Subcutaneous abdominal adipose tissue (tissue), 5 donors: ENCODE measurements around the gene SERPINE2.

ENCODE experiments used
- H3K27ac ChIP-seq: one replicate; pipeline ENCODE4 v1.7.0; 2013; ENCODE audit warnings: low read depth, mild to moderate bottlenecking, inconsistent platforms, low read length, moderate library complexity
- H3K27me3 ChIP-seq, 5 donors: one replicate each; pipeline ENCODE4 v1.7.0; 2013; ENCODE audit warnings: low read length in 5 of 5, inconsistent platforms in 1 of 5; ENCODE audit not compliant: control insufficient read depth in 5 of 5, insufficient read depth in 4 of 5
- H3K36me3 ChIP-seq, 5 donors: one replicate each; pipeline ENCODE4 v1.7.0; 2013; ENCODE audit warnings: low read length in 5 of 5; ENCODE audit not compliant: control insufficient read depth in 5 of 5, insufficient read depth in 5 of 5
- H3K4me1 ChIP-seq, 5 donors: one replicate each; pipeline ENCODE4 v1.7.0; 2013; ENCODE audit warnings: low read length in 5 of 5, mild to moderate bottlenecking in 3 of 5, moderate library complexity in 1 of 5; ENCODE audit not compliant: control insufficient read depth in 5 of 5, insufficient read depth in 5 of 5
- H3K4me3 ChIP-seq, 5 donors: one replicate each; pipeline ENCODE4 v1.7.0; 2013; ENCODE audit warnings: low read length in 5 of 5, low read depth in 1 of 5
- H3K9ac ChIP-seq, 5 donors: one replicate each; pipeline ENCODE4 v1.7.0; 2013; ENCODE audit warnings: low read length in 5 of 5, mild to moderate bottlenecking in 4 of 5, moderate library complexity in 3 of 5
- H3K9me3 ChIP-seq, 5 donors: one replicate each; pipeline ENCODE4 v1.7.0; 2013; ENCODE audit warnings: low read length in 5 of 5; ENCODE audit not compliant: control insufficient read depth in 5 of 5
- donor health status: healthy.
- donor health status: healthy.
- donor health status: healthy.
- donor health status: healthy.
- donor health status: healthy.

Gene SERPINE2

DNA sequence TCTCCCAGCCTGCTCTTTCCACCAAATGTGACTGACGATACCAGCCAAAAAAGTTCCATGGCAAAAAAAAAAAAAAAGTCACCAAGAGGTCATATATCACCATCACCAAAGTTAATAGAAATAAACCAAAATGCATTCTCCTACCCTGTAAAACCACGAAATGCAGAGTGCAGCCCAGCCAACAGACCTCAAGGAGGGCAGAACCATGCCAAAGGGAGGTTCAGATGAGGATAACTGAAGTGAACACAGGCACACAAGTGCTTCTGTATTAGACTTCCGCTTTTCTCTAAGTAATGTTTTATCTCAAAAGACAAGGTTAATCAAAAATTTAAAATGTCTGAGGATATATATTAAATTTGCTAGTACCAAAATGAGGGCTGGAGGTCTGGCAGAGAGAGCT, 5.5 kb downstream of the SERPINE2 start:
- Histone ChIP-seq H3K27me3 (peaks cover 4 to 30% (median 16%) of the 10 kb centered on the region in 5 donors), H3K36me3 (no peaks in the 10 kb centered on the region), H3K9ac (no peak overlapping the region), H3K27ac (no peak overlapping the region), H3K9me3 (peaks cover 0 to 4% (median 0%) of the 10 kb centered on the region in 5 donors), H3K4me1 (peaks cover 5 to 7% (median 7%) of the 10 kb centered on the region in 5 donors), H3K4me3 (no peak overlapping the region)

DNA sequence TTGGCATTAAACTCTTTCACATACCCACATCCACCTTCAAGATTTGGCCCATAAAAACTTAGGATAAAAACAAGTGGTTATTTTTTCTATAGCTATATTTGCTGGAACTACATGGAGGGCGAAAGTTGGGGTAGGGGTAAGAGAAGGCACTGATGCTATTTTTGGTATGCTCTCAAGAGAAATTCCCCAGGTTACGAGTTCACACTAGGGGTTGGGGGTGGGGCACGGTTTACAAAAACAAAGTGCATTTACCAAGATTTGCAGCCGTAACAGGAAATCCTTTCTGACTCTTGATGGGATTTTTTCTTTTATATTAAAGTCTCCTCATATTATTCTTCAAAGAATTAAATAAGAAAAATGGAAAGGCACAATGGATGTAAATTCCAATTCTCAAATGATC, 6.8 kb downstream of the SERPINE2 start:
- no peak overlapping the region for H3K4me3 ChIP-seq
- H3K36me3 ChIP-seq = no peaks in the 10 kb centered on the region
- H3K9ac ChIP-seq = no peak overlapping the region
- peaks cover 0 to 4% (median 0%) of the 10 kb centered on the region in 5 donors for H3K9me3 ChIP-seq
- peaks cover under 1 to 19% (median 9%) of the 10 kb centered on the region in 5 donors for H3K27me3 ChIP-seq
- H3K27ac ChIP-seq = no peak overlapping the region
- peaks cover 0 to 5% (median 0%) of the 10 kb centered on the region in 5 donors for H3K4me1 ChIP-seq

DNA sequence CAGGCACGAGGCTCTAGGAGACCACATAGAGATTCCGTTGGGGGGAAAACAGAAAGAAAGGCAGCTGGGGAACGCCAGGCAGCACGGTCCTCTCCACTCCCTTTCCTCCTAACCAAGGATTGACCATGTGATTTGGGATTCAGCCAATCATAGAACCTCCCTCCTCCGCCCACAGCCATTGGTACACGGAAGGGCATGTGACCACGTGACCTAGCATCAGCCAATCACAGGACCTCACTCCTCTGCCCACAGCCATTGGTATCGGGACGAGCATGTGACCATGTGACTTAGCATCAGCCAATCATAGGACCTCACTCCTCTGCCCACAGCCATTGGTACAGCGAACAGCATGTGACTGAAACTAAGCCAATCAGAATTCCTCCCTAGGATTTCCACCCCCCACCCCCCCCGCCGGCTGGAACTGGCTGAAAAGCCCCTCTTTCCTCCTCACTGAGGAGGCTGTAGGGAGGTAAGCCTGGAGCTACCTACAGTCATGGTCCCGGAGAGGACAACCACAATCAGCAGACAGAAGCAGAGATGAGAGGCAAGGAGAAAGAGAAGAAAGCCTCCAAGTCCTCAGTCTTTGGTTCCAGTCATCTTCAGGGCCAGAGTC, 7.6 kb downstream of the SERPINE2 start:
- Histone ChIP-seq H3K9me3 (peaks cover 0 to 4% (median 0%) of the 10 kb centered on the region in 5 donors), H3K9ac (no peak overlapping the region), H3K4me3 (no peak overlapping the region), H3K4me1 (peaks cover 0 to 5% (median 0%) of the 10 kb centered on the region in 5 donors), H3K27me3 (peaks cover 0 to 15% (median 5%) of the 10 kb centered on the region in 5 donors), H3K36me3 (no peaks in the 10 kb centered on the region), H3K27ac (no peak overlapping the region)

DNA sequence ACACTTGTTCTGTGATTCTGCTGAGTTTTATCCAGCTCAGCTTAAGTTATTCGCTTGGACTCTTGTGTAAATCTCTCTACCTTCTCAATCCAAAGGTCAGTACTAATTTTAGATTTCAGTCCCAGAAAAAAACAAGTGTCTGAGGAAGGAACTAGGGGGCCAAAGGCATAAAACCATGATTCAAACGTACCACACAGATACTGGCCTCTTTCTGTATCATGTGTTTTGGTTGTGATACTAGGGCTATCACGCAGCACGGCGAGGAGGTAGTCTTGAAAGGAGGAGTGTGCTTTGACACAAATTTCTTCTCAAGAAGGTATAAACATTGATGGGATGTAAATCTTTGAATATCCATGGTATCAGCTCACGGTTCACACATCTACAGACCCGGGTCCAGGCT, 8.3 kb downstream of the SERPINE2 start:
- Histone ChIP-seq H3K36me3 (no peaks in the 10 kb centered on the region), H3K4me3 (no peak overlapping the region), H3K9me3 (peaks cover 0 to 4% (median 0%) of the 10 kb centered on the region in 5 donors), H3K4me1 (peaks cover 0 to 5% (median 0%) of the 10 kb centered on the region in 5 donors), H3K27ac (no peak overlapping the region), H3K9ac (no peak overlapping the region), H3K27me3 (peaks cover 0 to 11% (median 5%) of the 10 kb centered on the region in 5 donors)

- H3K27ac ChIP-seq = no peak overlapping the region
- peaks cover 0 to 4% (median 0%) of the 10 kb centered on the region in 5 donors for H3K9me3 ChIP-seq
- no peaks in the 10 kb centered on the region for H3K36me3 ChIP-seq
- H3K9ac ChIP-seq = no peak overlapping the region
- H3K4me3 ChIP-seq = no peak overlapping the region
- H3K4me1 ChIP-seq = peaks cover 0 to 1% (median 0%) of the 10 kb centered on the region in 5 donors
- peaks cover 0 to 8% (median 3%) of the 10 kb centered on the region in 5 donors for H3K27me3 ChIP-seq
These were observed 9.2 kb downstream of the SERPINE2 start for GRCh38 chr2:224029876-224030275.

GRCh38 chr2:224027931-224028330, 11.2 kb downstream of the SERPINE2 start:
- Histone ChIP-seq H3K9ac (no peak overlapping the region), H3K36me3 (no peaks in the 10 kb centered on the region), H3K4me1 (no peaks in the 10 kb centered on the region), H3K27ac (no peak overlapping the region), H3K9me3 (peaks cover 0 to 4% (median 0%) of the 10 kb centered on the region in 5 donors), H3K27me3 (no peaks in the 10 kb centered on the region), H3K4me3 (no peak overlapping the region)

DNA sequence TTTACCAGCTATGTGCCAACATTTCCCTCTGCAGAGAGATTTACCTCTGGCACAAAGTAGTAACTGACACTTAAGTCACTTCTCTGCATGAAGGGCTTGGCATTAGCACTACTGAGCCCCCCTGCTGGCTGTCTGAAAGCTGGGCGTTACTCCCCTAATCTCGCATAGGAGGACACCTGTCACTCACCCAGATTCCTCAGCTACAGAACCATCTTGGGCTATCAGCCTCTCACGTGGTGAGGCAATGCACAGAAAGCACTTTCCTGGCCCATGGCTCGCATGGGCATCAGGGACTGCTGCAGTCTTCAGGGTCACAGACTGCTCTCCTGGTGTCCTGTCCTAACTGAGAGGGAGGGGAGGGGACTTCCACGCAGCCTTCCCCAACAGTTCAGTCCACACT, 12.0 kb downstream of the SERPINE2 start:
- Histone ChIP-seq H3K9me3 (peaks cover 0 to 4% (median 0%) of the 10 kb centered on the region in 5 donors), H3K4me3 (no peak overlapping the region), H3K4me1 (no peaks in the 10 kb centered on the region), H3K9ac (no peak overlapping the region), H3K36me3 (no peaks in the 10 kb centered on the region), H3K27me3 (no peaks in the 10 kb centered on the region), H3K27ac (no peak overlapping the region)

DNA sequence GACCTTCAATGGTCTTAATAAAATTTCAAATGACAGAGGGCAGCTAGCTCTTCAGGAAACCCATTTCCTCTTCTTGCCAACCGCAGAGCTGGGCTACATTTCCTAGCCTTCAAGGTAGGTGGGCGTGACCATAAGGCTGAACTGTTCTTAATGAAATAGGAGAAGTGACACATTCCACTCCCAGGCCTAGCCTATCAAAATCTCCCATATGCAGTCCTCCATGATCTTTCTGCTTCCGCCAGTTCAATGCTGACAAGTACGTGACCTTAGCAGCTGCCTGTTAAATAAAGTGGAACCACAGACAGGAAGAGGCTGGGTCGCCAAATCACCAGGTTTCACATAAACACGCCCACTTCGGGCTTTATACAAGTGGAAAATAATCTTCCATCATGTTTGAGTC, 13.2 kb downstream of the SERPINE2 start:
- Histone ChIP-seq H3K4me3 (no peak overlapping the region), H3K9me3 (no peaks in the 10 kb centered on the region), H3K27me3 (no peaks in the 10 kb centered on the region), H3K4me1 (no peaks in the 10 kb centered on the region), H3K36me3 (no peaks in the 10 kb centered on the region), H3K27ac (no peak overlapping the region), H3K9ac (no peak overlapping the region)

GRCh38 chr2:224024270-224024669, 14.8 kb downstream of the SERPINE2 start:
- Histone ChIP-seq H3K36me3 (no peaks in the 10 kb centered on the region), H3K27me3 (no peaks in the 10 kb centered on the region), H3K9ac (no peak overlapping the region), H3K27ac (no peak overlapping the region), H3K4me3 (no peak overlapping the region), H3K4me1 (no peaks in the 10 kb centered on the region), H3K9me3 (no peaks in the 10 kb centered on the region)

DNA sequence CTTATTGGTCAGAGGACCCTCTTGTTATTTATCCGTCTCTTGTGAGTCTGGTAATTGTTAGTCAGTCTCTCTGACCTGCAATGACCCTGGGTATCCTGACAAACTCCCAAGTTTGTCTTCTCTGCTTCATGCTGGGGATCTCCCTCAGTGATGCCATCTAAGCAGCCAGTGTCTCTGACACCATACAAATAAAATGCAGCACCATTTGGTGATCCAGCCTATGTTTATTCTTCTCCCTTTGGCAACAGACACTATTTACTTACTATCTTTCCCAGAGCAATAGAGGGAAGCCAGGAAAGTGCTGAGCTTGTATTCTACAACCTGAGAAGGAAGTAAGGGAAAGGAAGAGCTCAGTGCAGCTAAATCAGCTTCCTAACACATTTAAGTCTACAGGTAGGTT, 15.9 kb downstream of the SERPINE2 start:
- Histone ChIP-seq H3K4me1 (no peaks in the 10 kb centered on the region), H3K9me3 (no peaks in the 10 kb centered on the region), H3K27ac (no peak overlapping the region), H3K36me3 (no peaks in the 10 kb centered on the region), H3K4me3 (no peak overlapping the region), H3K27me3 (no peaks in the 10 kb centered on the region), H3K9ac (no peak overlapping the region)
